Esophagus squamous epithelium (tissue), 5 donors: Measurements from ENCODE around the gene BTG3. TPM values are rescaled to one million over a fixed set of nuclear protein-coding genes. Genes with fewer than 3 reads are reported as not detected.

Source experiments
- DNase-seq: peaks from one replicate; lab custom pipeline; 2025; lab: John Stamatoyannopoulos, UW
- H3K27ac ChIP-seq, 4 donors: fragments of 200-600 bp; sonication (generic); one replicate each; pipeline ENCODE4 v1.5.1; 2016 to 2019; ENCODE audit warnings: mild to moderate bottlenecking in 1 of 4
- H3K27me3 ChIP-seq, 4 donors: fragments of 200-600 bp; sonication (generic); 1 replicate in 3 of 4; 2 replicates in 1 of 4; pipeline versions ENCODE4 v1.5.1 to v1.6.0; 2017 to 2021; ENCODE audit warnings: antibody characterized with exemption in 1 of 4
- H3K36me3 ChIP-seq, 3 donors: fragments of 200-600 bp; sonication (generic); one replicate each; pipeline ENCODE4 v1.5.1; 2016 to 2019
- H3K4me1 ChIP-seq, 3 donors: fragments of 200-600 bp; sonication (generic); one replicate each; pipeline ENCODE4 v1.5.1; 2017 to 2019
- H3K4me3 ChIP-seq, 4 donors: fragments of 200-600 bp; sonication (generic); 1 replicate in 3 of 4; 2 replicates in 1 of 4; pipeline ENCODE4 v1.5.1; 2016 to 2019; ENCODE audit warnings: mild to moderate bottlenecking in 2 of 4, moderate library complexity in 1 of 4
- H3K9me3 ChIP-seq, 3 donors: fragments of 200-600 bp; sonication (generic); one replicate each; pipeline ENCODE4 v1.5.1; 2016 to 2019
- POLR2A ChIP-seq, 4 donors: fragments of 450-650 bp; IDR thresholded peaks; one replicate each; pipeline ENCODE4 v1.6.1; 2017; ENCODE audit warnings: antibody characterized with exemption in 4 of 4, mild to moderate bottlenecking in 4 of 4, moderate library complexity in 3 of 4
- whole genome bisulfite sequencing, 2 donors: methylation state at CpG; one replicate each; pipeline ENCODE4 v1.1.5; 2018; 5-methylcytosine and 5-hydroxymethylcytosine counted together
- intact Hi-C: fragments of 100-400 bp; cut with DNase I; formaldehyde crosslinking; loops from one replicate; pipeline ENCODE4 v1.15.0; 2022
- total RNA-seq, 4 donors: library from RNA; depleted of rRNA; stranded (reverse); fragments of >200 nt; gene quantifications; one replicate each; pipeline ENCODE4 v1.1.0, GENCODE V29; 2016
- TF ChIP-seq, protein P1 (sequence below), 6 experiments: fragments of 450-650 bp in 4 of 6; fragments of 200-600 bp in 2 of 6; sonication (generic) in 2 of 6; IDR thresholded peaks; one replicate each; pipeline ENCODE4 v1.5.1; 2016 to 2019; ENCODE audit warnings: antibody characterized with exemption in 6 of 6, mild to moderate bottlenecking in 4 of 6, moderate library complexity in 4 of 6
- donor health status: DM: yes; HTN: yes; CAD: no.

The BTG3 gene
- total RNA-seq, 4 donors from 2014 or later = 29.5 to 61.4 (median 44.8) TPM

- intact Hi-C loops = no loop called here
- no peaks in the 10 kb centered on the region for H3K36me3 ChIP-seq
- DNase-seq = no peak
- WGBS, 2 donors = 32 to 55% methylated on average over 4 of the region's 4 CpGs
- H3K27me3 ChIP-seq = no peaks in the 10 kb centered on the region
- TF ChIP-seq, protein P1, sequence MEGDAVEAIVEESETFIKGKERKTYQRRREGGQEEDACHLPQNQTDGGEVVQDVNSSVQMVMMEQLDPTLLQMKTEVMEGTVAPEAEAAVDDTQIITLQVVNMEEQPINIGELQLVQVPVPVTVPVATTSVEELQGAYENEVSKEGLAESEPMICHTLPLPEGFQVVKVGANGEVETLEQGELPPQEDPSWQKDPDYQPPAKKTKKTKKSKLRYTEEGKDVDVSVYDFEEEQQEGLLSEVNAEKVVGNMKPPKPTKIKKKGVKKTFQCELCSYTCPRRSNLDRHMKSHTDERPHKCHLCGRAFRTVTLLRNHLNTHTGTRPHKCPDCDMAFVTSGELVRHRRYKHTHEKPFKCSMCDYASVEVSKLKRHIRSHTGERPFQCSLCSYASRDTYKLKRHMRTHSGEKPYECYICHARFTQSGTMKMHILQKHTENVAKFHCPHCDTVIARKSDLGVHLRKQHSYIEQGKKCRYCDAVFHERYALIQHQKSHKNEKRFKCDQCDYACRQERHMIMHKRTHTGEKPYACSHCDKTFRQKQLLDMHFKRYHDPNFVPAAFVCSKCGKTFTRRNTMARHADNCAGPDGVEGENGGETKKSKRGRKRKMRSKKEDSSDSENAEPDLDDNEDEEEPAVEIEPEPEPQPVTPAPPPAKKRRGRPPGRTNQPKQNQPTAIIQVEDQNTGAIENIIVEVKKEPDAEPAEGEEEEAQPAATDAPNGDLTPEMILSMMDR (IDR thresholded peaks at IDR 0.05) = no peak
- TF ChIP-seq POLR2A (IDR thresholded peaks at IDR 0.05) = no peak
- no peaks in the 10 kb centered on the region for H3K9me3 ChIP-seq
- no peaks in the 10 kb centered on the region for H3K4me1 ChIP-seq
- no peak overlapping the region for H3K27ac ChIP-seq
- no peak overlapping the region for H3K4me3 ChIP-seq
Observed at GRCh38 chr21:17631195-17631594, 18.5 kb upstream of the BTG3 start.

DNA sequence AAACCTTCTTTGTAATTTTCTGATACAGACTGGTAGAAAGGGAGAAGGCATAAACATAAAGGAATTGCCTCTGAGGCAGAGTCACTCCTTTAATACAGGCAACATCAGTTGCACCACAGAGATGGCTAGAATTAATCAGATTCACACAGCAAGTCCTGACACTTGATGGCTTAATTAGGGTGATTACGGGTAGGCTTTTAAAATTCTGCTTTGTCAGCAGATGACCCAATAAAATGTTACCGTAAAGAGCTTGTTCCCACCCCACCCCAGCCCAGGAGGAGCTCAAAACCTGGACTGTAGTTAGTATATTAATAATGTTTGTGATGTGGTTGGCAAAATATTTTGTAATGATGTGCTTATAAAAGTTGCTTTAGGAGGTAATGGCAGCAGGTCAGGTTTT, 9.3 kb upstream of the BTG3 start:
- 52 to 58% methylated on average over 2 of the region's 2 CpGs for WGBS, 2 donors
- H3K27me3 ChIP-seq = peaks cover 0 to 4% (median 0%) of the 10 kb centered on the region in 4 donors
- peaks cover 0 to 5% (median 0%) of the 10 kb centered on the region in 3 donors for H3K4me1 ChIP-seq
- no peak for DNase-seq
- TF ChIP-seq, protein P1 (IDR thresholded peaks at IDR 0.05) = no peak
- no peak for TF ChIP-seq POLR2A (IDR thresholded peaks at IDR 0.05)
- intact Hi-C loops = no loop called here
- H3K36me3 ChIP-seq = no peaks in the 10 kb centered on the region
- no peak overlapping the region for H3K27ac ChIP-seq
- H3K9me3 ChIP-seq = no peaks in the 10 kb centered on the region
- H3K4me3 ChIP-seq = no peak overlapping the region

DNA sequence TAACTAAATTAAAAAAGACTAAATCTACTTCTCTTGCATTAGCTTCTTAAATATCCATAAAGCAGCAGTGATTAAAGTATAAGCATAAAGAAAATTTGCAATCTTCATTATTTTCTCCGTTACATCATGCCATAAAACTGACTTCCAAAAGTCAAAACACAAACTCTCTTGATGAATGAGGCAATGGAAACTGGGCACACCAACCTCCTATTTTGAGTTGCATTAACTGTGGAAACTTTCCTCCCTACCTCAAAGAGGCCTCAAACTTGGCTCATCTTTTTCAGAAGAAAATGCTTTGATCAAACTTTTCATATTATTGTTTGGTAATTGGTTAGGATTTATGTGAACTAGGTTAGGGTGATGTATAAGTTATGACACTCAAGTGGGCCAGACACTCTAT, 4.1 kb upstream of the BTG3 start:
- TF ChIP-seq, protein P1 (IDR thresholded peaks at IDR 0.05) = no peak
- no peak for TF ChIP-seq POLR2A (IDR thresholded peaks at IDR 0.05)
- Histone ChIP-seq H3K36me3 (no peaks in the 10 kb centered on the region), H3K4me3 (no peak overlapping the region), H3K4me1 (peaks cover 0 to 13% (median 0%) of the 10 kb centered on the region in 3 donors), H3K27me3 (no peaks in the 10 kb centered on the region), H3K9me3 (no peaks in the 10 kb centered on the region), H3K27ac (no peak overlapping the region)
- intact Hi-C loops = no loop called here
- no peak for DNase-seq
- 87 to 96% methylated on average over 1 of the region's 1 CpG for WGBS, 2 donors

- Histone ChIP-seq H3K27me3 (no peaks in the 10 kb centered on the region), H3K4me3 (peak overlapping the region; percentile 62 to 91 (median 84)), H3K9me3 (no peaks in the 10 kb centered on the region), H3K4me1 (peaks cover 3 to 38% (median 7%) of the 10 kb centered on the region in 3 donors), H3K27ac (peak overlapping the region; percentile 89 to 95 (median 92)), H3K36me3 (peaks cover 0 to 7% (median 0%) of the 10 kb centered on the region in 3 donors)
- 20% methylated on average over 2 of the region's 16 CpGs; no CpG with 5 or more reads in 1 of the 2 donors for WGBS, 2 donors
- no peak for TF ChIP-seq POLR2A (IDR thresholded peaks at IDR 0.05)
- TF ChIP-seq, protein P1 (IDR thresholded peaks at IDR 0.05) = no peak
- intact Hi-C loops = no loop called here
- DNase-seq = no peak
Observed at GRCh38 chr21:17613242-17613676, 558 bp upstream of the BTG3 start.

DNA sequence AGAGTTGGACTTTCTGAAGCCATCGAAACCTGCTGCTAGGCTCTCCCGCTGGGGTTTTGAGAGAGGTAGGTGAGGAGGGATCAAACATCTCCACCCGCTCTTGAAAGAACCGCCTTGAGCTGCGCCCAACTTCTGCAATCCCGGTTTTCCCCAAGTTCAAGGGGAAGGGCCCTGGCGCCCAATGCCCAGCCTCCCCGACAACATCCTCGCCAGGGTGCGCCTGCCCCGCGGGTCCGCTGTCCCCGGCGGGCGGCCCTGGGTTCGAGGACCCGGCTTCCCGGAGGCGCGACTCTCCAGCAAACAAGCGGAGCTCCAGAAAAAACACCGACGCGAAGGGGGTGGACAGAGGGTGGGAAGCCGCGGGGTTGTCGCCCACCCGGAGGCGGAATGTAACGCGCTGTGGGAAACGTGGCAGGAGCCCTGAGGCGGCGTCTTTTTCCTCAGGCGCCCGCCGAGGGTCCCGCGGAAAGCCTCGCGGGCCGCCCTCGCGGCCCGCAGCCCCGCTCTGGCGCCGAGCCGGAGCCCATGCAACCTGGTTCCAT, 607 bp downstream of the BTG3 start:
- DNase-seq = peak; percentile 2
- H3K4me3 ChIP-seq = peak overlapping the region; percentile 62 to 91 (median 84)
- intact Hi-C loops = no loop called here
- H3K9me3 ChIP-seq = no peaks in the 10 kb centered on the region
- H3K4me1 ChIP-seq = peaks cover 7 to 50% (median 8%) of the 10 kb centered on the region in 3 donors
- peaks cover 0 to 14% (median 0%) of the 10 kb centered on the region in 3 donors for H3K36me3 ChIP-seq
- 0% methylated on average over 1 to 4 of the region's 50 CpGs for WGBS, 2 donors
- no peaks in the 10 kb centered on the region for H3K27me3 ChIP-seq
- peak overlapping the region; percentile 89 to 95 (median 92) for H3K27ac ChIP-seq
- TF ChIP-seq, protein P1 (IDR thresholded peaks at IDR 0.05) = no peak
- no peak for TF ChIP-seq POLR2A (IDR thresholded peaks at IDR 0.05)
